EH (cell line): ENCODE measurements around the gene PRKCZ.

Experiments used
- DNase-seq: peaks from one replicate; pipeline ENCODE4 v3.0.0-alpha.2; 2015; ENCODE audit warnings: low read depth

Gene PRKCZ

DNA sequence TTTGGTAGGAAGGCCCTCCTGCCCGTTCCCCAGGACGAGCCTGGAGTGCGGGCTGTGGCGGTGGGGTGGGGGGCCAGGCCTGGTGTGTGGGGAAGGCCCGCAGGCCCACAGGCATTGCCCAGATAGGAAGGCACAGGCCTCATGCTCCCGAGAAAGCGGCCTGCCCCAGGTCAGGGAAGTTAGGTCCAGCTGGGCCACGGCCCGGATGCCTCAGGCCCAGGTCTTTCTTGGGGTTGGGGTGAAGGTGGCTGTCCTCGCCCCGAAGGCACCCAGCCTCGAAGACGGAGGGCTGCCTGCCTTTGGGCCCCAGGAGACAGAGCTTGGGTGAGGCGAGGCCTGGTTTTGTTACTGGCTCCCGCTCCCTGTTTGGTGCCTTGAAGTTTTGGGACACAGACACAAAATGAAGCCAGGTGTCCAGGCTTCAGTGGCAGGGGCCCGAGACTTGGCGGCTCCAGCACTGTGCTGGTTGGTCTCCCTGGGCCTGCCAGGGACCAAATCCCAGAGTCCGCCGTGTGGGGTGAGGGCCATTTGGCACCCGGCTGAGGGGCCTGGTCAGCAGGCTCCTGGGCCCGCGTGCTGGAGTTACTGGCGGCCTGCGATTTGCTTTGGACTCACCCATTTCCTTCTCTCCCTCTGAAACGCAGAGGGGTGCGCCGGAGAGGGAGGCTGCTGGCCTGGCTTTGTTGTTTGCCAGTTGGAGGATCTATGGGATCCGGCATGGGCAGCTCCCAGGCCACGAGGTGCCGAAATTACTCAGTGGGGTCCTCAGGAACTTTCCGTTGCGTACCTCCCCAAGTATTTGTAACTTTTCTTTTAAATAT is 179.9 kb downstream of the PRKCZ start:
- DNase-seq: peak; percentile 55

DNA sequence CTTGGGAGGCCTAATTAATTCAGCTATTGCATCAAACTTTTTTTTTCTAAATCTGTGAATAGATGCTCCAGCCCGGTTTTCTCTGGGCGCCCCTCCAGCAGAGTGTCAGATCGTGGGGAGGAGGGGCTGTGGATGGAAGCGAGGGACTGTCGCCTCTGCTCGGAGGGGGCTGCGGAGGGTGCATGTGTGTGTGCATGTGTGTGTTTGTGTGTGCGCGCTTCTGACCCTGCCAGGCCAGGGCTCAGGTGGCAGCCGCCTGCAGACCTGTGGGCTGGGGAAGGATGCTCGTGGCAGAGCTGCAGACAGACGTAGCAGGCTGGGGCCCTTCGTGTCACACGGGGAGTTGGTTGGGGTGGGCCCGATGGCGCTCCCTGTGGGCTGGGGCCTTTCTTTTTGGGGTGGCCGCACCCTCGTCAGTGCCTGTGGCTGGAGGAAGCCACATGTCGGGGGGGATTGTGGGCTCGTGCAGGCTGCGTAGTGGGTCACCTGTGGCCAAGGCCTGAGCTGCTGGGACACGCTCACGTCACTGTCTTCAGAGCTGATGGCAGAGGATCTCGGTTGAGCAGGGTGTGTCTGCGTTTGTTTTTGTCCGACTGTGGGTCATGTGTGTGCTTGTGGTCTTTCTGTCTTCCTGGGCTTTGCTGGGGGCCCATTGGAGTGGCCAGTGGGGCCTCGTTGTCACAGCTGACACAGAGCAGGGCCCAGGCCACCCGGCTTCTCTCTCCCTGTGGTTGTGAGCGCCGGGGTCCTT is 180.7 kb downstream of the PRKCZ start:
- DNase-seq: peak; percentile 44

DNA sequence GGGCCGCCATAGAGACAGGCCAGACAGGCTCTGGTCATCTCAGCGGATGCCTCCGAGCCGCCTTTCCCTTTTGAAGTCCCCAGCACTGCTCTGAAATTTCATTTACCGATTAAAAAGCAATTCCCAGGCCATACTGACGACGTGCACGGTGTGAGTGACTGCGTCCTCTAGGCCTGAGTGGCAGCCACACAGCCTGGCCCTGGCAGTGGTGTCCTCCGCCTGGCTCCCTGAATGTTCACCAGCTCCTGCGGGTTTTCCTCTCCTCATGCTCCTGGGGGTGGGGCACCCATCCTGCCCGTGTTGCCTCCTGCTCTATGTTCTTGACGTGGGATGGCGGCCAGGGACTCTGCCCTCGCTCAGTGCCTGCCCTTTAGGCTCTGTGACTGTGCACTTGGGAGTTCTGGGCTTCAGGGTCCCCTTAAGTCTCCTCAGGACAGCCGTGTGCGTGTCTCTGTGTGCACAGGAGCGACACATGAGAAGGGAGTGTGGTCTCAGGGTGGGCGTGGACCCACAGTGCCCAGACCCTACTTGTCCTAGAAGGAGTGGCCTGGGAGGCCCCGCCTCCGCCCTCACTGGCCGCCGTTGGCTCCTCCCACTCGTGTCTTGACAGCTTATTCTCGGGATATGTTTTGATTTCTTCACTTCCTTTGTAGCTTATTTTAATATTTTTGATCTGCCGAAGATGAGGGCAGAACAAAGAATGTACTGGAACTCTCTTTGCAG is 181.5 kb downstream of the PRKCZ start:
- peak; percentile 89 for DNase-seq

DNA sequence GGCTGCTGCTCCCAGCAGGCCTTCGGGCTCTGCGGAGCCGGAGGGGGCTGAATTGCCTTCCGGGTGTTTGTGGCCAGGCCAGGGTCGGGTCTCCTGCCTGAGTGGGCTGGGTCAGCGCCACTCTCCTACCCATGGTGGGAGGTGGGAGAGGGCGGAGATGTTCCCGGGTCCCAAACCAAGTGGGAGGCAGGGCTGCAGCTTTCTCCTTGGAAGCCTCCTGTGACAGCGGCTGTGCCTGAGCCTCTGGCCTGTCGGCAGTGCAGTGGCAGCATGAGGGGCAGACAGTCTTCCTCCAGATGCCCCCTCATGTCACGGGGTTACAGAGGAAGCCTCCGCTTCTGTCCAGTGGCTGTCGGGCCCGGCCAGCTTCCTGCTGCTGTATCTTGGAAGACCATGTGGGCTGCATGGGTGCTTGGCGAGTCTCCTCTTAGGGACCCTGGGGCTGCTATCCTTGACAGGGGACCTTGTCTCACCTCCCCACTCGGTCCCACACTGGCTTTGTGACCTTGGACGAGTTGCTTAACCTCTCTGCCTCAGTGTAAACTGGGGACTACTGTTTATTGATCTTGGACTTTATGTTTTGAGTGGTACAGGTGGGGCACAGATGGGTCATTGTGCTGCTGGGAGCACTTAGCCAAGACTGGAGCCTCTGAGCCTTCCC is 182.2 kb downstream of the PRKCZ start:
- DNase-seq: no peak

DNA sequence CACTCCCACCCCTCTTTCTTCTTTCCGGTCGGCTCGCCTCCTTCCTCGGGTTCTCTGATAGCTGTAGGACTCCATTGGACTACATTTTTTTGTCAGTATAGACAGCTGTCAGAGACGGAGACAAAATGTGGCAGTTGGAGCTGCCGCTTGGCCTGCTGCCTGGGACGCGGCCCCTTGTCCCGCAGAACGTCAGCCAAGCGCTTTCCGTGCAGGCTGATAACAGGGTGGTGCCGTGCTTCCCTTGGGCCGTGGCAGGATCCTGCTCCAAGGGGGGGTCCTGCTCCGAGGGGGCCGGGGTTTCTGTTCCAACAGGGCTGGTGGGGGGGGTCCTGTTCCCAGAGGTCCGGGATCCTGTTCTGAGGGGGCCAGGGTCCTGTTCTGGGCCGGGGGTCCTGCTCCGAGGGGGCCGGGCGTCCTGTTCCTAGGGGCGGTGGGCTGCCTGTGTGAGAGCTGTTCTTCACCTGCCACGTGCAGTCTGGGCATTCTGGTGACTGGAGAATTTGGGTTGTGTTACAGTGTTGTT is 182.8 kb downstream of the PRKCZ start:
- DNase-seq: no peak

DNA sequence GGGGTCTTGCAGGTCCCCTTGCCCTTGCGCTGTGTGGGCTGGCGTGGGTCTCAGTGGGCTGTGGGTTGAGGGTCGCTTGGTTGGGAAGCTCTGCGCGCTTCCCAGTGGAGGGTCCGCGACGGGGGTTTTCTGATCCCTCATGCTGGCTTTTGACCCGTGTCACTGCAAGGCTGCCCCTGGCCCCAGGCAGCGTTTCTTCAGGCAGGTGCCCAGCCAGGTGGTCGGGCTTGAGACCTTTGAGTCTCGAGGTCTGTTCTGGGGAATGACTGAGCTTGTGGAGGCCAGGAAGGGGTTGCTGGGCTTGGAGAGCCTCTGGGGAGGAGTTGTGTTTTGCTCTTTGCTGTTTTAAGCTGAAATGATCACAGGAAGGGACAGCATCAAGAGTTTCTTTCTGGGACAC is 183.3 kb downstream of the PRKCZ start:
- no peak for DNase-seq

DNA sequence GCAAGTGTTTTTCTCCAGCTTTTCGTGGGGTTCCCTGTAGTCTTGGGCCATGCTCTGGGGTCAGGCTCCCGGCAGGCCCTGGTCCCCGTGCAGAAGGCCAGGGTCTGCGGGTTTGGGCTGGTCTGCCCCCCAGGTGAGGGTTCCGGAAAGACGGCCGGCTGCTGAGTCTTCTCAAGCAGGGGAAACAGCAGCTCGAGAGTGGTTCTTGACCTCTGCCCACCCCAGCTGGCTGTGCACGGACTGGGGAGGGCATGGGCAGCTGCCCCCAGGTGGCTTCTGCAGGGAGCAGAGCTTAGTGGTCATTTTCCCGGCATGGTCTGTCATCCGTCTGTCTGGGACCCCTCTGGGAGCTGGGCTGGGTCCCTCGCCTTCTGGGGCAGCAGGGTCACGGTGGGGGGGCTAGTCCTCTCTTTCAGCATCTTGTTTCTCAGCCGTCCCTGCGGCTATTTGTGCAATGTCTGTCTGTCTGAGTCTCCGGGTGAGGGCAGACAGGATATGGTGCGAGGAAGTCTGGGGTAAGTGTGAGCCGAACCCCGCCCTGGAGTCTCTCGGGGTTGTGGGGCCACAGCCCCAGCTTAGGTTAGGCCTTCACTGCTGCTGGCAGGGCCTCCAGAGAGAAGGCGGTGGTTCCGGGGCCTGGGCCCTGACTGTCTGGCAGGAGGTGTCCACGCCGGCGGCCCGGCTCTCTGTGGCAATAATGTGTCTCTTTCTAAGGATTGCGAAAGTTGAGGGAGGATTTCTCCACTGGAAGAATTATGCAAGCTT is 184.0 kb downstream of the PRKCZ start:
- DNase-seq: peak; percentile 94

DNA sequence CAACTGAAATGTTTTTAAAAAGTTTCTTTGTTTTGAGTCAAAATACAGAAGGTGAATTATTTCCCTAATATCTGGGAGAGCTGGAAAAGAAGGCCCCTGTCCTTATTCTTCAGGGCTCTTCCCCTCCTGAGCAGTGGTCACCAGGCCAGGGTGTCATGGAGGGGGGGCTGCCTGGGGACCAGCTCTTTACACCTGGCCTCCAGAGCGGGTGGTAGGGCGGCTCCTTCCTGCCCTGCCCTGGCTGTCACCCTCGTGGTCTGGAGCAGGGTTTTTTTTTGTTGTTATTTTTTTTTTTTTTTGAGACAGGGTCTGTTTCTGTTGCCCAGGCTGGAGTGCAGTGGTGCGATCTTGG is 184.5 kb downstream of the PRKCZ start:
- DNase-seq: no peak
